ENCODE results near the gene IPCEF1.

- no peak for TF ChIP-seq CTCF (conservative IDR thresholded peaks at IDR 0.05; ENCODE audit: low read depth, low read length)
- no peak for TF ChIP-seq RCOR1 (IDR thresholded peaks at IDR 0.05; ENCODE audit: insufficient replicate concordance, low read length)
- TF ChIP-seq CEBPB (IDR thresholded peaks at IDR 0.05; ENCODE audit: low read depth, low read length), result no peak
Observed at GRCh38 chr6:154111025-154111424, 245.6 kb downstream of the IPCEF1 start.
